Activated CD4-positive, alpha-beta T cell treated with anti-CD3 and anti-CD28 coated beads, Interleukin-2, Interleukin-4, amounts not matched to agents 100 ng/mL and 50 ng/mL, durations not matched to agents 16 hours and 8 hours (primary cell): ENCODE measurements around the gene ARHGEF10L.
"Not testable (repeated sequence)": the region's sequence is repeated elsewhere in the genome, so short reads cannot be mapped to it uniquely, and the experiment has no call there.

ENCODE experiments used
- DNase-seq: peaks from one replicate; pipeline ENCODE4 v3.0.0-alpha.2; 2020; ENCODE audit warnings: low spot score

ARHGEF10L gene

DNA sequence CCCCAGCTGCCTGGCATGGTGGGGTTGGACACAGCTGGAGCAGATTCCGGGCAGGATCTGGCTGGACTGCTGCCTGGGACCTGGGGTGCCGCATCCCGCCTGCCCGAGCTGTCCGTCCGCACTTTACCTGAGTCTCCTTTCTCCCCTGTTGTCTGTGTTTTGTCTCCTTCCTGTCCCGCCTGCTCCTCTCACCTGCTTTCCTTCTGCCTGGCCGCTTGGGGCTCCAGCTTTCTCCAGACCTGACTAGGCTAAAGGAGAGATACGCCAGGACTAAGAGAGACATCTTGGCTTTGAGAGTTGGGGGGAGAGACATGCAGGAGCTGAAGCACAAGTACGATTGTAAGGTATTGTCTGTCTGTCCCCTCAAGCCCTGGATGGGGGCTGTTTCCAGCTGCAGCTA, 73.3 kb downstream of the ARHGEF10L start:
- DNase-seq, result no peak

DNA sequence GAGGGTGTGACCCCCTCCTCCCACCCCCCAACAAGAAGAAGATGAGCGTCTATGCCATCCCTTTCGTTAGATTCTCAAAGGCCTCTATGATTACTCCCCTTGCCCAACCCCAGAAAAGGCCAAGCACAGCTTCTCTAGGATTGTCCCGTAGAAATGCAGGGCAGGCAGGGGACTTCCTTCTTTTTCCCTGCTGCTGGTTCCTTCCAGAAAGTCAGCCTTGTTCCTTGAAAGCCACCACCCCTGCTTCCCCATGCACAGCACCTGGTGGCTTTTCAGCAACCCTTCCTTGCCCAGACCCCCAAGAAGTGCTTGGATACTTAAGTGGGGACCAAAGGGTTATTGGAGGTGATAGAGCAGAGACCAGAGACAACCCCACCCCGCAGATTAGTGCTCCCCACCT, 75.1 kb downstream of the ARHGEF10L start:
- no peak for DNase-seq

DNA sequence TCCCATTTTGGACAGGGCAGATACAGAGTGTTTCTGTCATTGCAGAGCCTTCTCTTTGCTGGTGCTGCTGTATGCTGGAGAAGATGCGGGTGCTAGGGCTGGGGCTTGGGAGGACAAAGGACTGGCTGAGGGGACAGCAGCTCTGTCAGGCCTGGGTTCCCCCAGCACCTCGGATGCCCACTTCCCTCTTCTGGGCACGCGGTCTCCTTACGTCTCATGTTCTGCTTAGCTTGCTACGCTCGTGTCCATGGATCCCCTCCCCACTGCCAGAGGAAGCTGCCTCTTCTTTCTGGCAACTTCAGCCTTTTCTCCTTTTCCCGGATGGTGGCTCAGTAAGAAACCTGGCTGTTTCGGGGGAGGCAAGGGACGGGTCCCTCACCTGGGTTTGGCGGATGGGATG, 75.7 kb downstream of the ARHGEF10L start:
- DNase-seq, result no peak

DNA sequence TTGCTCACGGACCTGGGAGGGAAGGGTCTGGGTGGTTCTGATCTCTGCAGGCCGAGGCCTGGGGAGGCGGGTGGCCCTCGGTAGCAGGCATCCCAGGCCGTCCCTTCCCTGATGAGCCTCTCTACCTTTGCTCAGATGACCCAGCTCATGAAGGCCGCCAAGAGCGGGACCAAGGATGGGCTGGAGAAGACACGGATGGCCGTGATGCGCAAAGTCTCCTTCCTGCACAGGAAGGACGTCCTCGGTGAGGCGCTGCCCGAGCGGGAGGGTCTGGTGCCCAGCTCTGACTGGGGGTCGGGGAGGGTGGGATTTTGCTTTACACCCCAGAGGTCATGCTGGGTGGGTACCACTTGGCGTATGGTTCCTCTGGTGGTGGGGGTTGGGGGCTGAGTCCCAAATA, 76.5 kb downstream of the ARHGEF10L start:
- DNase-seq, result no peak

DNA sequence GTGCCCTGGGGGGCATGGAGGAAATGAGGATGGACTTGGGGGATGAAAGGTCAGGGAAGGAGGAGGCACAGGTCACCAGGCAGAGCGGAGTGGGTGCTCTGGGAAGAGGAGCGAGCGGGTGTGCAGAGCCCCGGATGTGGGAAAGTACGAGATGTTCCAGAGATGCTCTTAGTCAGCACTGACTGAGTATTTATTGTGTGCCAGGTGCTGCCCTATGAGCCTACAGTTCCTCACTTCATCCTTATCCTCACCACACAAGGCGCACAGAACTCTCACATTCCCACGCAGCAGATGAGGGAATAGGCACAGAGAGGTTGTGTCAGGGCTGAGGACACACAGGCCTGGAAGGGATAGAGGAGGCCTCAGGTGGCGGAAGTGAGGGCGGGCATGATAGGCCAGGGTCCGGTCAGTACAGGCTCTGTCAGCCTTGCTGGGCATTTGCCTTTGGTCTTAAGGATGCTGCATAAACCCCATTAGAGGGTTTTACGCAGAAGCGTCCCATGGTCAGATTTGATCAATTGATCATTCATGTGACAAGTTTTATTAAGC, 77.3 kb downstream of the ARHGEF10L start:
- DNase-seq, result no peak

DNA sequence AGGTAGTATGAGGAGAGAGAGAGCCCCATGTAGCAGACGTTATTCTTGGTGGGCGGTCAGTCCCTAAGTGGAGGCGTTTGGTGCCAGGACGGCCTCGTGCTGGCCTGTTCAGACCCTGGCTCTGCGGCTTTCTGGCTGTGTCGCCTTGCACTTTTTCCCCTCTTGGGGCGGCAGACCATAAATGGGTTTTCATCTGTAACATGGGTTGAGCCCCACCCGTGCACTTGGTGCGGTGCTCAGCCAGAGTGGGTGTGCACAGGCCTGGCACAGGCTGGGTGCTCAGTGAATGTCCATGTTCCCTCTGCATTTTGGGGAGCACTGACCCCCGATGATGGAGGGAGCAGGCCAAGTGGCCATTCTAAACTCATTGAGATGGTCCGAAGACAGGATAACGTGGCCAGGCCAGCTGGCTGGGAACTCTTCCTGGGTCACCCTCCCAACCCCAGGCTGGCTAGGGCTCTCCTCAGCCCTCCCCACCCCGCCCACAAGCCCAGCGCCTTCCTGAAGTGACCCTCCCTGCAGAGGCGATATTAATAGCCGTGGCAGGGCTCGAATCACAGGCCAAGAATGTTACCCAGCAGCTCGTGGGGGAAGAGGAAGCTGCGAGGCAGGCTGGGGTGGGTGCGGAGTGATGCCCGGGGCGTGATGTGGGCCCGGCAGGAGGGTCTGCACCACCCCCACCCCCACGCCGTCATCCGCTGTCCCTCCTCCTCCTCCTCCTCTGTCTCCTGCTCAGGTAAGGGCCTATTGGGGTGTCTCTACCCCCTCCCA, 78.5 kb downstream of the ARHGEF10L start:
- DNase-seq, result no peak

DNA sequence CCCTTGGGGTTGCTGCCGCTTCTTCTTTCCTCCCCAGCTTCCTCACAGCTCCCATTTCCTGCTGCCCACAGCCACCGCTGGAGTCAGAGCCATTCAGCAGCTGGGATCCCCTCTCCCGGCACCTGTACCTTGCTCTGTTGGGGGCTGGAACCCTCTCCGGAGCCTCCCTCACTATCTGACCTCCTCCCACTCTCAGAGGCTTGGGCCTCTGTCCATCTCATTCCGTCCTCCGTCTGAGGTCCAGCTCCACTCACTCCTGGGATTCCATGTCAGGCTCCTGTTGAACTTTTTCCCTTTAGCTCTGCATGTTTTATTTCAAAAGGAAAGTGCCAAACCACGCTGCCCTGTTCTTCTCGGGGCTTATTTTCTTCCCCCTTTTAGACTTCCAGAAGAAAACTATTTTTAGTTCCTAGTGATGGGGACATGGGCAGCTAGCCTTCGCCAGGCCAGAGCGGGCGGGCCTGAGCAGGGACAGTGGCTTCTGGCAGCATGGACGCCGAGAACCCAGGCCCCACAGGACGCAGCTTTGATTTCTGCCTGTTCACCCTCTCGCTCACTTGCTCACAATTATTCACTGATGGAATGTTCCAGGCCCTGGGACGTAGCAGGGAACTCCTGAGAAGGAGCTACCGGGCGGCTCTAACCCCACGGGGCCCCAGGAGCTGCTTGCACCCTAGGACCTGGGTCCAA, 79.2 kb downstream of the ARHGEF10L start:
- DNase-seq, result no peak

DNA sequence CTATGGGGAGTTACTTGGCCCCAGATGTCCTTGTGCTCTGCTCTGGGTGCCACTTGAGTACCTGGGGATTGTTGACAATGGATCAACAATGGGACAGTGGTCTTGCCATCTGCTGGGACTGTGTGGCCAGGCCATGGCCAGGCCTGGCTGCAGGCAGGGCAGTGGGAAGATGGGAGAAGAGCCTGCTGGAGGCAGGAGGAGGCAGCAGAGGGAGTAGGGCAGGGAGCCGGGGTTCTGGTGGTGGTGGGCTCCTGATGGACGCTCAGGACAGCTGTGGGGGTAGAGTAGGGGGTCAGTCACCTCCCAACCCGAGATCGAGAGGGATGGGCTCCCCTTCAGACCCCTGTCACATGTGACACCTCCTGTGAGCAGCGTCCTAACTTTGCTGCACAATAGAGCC, 81.0 kb downstream of the ARHGEF10L start:
- no peak for DNase-seq

DNA sequence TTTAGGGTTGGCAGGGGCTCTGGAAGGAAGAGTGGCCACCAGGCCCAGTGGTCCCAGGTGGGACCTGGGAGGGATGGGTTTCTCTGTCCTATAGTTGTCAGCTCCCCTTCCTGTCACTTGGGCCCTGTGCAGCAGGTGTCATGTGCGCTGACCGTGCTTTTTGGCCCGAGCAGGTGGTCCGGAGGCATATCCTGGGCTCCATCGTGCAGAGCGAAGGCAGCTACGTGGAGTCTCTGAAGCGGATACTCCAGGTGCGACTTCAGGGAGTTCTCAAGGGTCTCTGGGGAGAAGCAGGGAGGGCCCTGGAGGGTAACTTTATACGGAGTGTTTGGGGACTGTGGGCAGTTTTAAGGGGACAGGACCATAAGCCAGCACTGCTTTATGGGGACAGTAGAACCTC, 82.2 kb downstream of the ARHGEF10L start:
- no peak for DNase-seq

DNA sequence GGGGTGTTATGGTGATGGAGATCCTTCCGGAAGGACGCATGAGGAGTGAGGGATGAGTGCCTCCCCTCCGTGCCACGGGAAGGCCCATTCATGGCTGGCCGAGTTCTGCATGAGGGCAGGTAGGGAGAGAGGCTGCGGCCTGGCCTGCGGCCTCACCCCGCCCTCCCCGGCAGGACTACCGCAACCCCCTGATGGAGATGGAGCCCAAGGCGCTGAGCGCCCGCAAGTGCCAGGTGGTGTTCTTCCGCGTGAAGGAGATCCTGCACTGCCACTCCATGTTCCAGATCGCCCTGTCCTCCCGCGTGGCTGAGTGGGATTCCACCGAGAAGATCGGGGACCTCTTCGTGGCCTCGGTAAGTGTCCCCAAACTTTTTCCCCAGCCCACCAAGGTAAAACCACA, 83.3 kb downstream of the ARHGEF10L start:
- DNase-seq, result no peak

DNA sequence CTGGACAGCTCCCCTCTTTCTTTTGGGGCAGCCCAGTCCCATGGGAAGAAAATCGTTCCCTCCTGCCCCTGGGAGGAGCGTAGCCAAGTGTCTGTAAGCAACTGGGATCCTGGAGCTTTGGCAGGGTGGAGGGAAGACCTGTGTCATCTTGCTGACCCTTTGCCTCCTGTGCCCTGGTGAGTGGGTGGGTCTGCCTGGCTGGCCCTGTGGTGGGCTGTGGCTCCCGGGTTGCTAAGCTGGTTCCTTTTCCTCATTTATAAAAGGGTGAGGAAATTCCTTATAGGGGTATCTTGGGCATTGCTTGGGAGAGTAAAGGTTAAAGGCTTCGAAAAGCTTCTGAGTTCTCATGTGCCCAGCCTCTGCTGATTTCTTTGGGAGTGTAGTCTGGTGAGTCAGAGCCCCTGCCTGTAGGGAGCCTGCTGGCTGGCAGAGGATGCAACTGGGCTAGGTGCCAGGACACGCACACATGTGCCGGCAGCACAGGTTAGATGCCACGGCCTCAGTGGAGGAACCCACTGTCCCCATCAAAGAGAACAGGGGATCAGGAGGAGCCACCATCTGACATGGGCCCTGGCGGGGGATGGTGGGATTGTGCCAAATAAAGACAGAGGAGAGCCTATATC, 85.2 kb downstream of the ARHGEF10L start:
- DNase-seq, result no peak

DNA sequence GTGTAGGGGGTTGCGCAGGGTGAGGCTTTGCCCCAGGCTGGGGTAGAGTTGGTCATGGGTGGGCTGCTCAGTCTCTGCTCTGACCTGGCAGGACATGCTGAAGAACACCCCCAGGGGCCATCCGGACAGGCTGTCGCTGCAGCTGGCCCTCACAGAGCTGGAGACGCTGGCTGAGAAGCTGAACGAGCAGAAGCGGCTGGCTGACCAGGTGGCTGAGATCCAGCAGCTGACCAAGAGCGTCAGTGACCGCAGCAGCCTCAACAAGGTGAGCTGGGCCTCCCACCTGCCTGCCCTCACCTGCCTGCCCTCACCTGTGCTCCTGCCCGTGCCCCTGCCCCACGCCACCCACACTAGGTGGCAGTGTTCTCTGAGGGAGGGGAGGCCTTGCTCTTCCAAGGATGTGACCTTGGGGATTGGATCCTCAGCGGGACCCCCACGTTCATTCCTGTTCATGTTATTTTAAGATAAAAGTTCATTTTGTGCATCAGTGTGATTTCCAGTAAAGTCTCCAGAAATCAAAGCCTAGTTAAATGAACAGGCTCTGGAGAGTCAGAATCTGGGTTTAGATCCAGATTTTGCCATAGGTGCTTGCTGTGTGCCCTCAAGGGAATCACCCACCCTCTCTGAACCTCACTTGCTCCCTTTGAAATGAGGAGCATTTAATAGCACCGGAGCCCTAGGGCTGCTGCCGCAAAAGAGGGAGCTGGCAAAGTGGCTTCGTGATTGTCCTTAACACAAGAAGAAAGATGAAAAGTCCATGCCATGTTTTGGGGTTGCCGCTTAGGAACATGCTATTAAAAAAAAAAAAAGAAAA, 87.9 kb downstream of the ARHGEF10L start:
- no peak for DNase-seq

DNA sequence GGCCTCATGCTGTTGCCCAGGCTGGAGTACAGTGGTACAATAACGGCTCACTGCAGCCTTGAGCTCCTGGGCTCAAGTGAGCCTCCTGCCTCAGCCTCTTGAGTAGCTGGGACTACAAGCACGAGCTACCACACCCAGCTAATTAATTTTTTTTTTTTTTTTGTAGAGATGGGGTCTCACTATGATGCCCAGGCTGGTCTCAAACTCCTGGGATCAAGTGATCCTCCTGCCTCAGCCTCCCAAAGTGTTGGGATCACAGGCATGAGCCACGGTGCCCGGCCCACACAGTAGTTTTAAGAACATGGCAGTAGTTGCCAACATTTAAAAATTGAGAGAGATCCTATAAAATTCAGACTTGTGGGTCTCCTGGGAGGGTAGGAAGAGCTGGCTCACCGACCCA, 89.5 kb downstream of the ARHGEF10L start:
- DNase-seq, result not testable (repeated sequence)

DNA sequence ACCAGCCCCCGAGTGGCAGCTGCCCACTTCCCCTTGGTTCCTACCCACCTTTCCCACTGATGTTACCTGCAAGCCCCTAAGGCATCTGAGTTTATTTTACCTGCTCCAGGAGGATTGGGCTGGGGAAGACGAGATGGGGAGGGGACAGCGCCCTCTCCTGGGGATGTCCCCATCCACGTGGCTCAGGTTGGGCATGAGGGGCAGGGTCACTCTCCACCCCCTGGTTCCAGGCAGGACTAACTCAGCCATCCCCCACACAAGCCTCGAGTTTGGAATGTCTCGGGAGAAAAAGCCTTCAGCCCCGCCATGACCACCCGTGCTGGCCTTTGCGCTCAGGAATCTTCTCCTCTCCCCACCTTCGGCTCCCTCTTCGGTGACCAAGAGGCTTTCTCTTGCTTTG, 90.0 kb downstream of the ARHGEF10L start:
- DNase-seq, result no peak

DNA sequence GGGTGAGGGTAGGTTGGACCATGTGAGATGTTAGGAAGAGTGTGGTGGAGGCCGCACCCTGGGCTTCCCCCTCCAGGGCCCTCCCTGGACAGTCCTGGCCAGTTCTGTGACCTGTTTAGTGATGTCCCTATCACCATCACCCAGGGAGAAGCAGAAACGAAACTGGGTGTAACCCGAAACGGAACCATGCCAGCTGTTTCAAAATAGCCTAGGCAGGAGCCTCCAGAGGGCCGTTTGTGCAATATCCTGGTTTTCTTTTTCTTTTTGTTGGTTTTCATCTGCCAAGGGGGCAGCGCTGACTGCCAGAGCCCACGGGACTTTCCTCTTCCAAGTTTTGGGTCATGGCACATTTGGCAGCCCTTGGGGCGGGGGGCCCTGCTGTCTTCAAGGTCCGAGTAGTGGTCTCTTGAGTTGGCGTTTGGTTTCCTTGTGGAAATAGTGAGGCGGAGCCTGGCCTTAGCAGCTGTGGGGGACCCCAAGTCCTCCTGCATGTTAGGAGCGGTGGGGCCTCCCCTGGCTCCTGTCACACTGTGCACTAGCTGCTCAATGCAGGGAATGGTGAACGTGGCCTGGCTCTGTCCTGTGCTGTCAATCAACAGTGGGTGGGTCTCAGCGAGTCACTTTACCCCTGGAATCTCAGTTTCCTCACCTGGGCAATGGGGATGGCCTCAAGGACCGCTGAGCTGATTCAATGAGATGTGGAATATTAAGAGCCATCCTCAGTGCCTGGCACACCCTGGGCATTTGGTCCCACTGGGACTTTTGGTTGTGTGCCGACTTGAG, 90.7 kb downstream of the ARHGEF10L start:
- no peak for DNase-seq

DNA sequence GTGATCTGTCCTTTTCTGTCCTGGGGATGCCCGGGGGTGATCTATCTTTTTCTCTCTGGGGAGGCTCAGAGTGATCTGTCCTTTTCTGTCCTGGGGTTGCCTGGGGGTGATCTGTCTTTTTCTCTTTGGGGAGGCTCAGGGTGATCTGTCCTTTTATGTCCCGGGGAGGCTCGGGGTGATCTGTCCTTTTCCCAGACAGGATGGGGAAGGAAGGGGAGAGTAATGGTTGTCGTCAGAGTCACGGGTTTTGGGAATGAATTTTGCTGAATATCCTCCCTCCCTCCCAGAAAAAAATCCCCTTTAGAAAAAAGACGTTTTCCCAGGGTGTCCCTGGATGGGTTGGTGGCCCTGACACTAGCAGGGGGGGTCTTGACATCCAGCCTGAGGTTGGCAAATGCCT, 91.5 kb downstream of the ARHGEF10L start:
- DNase-seq, result no peak

DNA sequence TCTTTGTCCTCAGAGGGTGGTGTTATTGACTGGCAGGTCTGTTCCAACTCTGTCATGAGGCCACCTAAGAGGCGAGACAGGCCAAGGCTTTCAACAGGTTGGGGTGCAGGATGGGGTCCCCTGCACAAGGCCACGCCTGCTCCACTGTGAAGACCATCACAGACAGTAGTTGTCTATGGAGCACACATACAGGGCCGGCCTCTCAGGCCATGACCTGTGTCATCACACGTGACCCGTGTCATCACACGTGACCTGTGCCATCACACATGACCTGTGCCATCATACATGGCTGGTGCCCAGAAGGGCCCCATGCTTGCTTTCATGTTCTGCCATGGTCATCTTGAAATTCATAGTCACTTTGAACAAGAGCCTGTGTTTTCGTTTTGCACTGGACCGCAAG, 91.9 kb downstream of the ARHGEF10L start:
- DNase-seq, result no peak

DNA sequence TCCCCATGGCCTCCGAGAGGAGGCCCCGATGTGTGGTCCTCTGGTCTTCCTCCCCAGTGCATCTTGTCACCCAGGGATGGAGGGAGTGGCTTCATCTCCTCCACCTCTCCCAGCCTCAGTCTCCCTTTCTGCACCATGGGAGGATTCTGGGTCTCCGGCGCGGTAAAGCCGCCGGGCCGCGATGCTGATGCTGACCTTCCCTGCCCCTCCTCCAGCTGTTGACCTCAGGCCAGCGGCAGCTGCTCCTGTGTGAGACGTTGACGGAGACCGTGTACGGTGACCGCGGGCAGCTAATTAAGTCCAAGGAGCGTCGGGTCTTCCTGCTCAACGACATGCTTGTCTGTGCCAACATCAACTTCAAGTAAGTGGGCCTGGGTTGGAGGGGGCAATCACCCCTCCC, 92.6 kb downstream of the ARHGEF10L start:
- no peak for DNase-seq

DNA sequence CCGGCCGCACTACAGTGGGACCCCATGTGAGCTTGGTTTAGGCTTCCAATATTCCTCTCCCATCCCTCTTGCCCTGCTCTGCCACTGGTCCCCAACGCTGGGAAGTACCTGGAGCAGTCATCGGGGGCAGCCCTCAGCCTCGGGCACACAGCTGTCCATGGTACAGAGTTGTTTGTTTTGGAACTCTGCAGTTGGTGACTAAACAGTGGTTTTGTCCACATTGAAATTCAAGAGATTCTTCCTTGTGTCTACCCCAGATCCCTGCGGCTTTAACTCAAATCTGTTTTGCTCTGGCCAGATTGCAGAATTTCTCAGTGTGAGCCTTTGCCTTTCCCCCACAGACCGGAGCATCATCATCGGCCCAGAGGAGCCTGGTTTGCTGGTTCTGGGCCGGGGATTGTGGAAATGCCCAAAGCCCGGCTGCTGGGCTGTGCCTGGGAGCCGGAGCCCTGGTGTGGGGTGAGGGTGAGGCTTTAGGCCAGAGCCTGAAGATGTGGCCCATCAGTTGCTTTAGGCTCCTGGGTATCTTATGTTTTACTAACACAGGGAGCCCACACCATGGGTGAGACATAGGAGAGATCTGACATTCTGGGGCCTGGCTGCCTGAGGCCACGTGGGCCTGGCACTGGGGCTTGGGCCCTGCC, 93.2 kb downstream of the ARHGEF10L start:
- DNase-seq, result no peak

DNA sequence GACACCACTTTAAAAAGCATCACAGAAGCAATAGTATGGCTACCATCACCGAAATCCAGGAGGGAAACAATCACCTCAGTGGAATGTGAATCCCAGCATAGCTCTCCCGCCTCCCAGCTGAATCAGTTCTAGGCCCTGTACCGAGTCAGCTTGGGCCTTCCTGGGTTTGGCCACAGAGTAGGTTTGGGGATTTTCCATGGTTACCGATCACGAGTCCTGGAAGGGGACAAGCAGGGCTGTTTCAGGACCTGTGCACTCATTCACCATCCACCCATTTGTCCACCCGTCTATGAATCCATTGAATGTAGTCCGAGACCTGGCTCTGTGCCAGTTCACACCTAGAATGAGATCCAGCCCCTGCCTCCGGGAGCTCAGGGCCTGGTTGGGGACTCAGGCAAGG, 94.2 kb downstream of the ARHGEF10L start:
- DNase-seq, result no peak

DNA sequence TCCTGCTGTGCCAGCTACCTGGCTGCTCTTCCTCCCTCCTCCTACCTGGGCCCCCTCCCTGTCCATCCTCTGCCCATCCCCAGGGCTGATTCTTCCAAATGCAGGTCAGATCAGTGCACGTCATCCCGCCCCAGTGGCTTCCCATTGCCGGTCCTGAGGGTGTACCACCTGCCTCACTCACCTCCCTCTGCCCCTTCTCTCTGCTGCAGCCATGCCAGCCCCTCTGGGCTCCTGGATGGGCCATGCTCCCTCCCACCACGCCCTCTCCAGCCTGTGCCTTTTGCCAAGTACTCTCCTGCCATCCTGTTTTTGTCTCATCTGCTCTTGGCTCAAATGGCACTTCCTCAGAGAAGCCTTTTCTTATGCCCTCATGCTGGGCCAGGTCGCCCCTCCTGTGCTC, 95.8 kb downstream of the ARHGEF10L start:
- DNase-seq, result no peak
